ENCODE data around the gene ADAM22. TPM values are rescaled to one million over a fixed set of nuclear protein-coding genes. Genes with fewer than 3 reads are reported as not detected.

The ADAM22 gene
- total and polyA plus RNA-seq, 8 donors = 2.6 to 25.3 (median 17.0) TPM

GRCh38 chr7:88069093-88069492 is 135.0 kb downstream of the ADAM22 start:
- Histone ChIP-seq H3K4me3 (no peak overlapping the region), H3K36me3 (no peaks in the 10 kb centered on the region), H3K27ac (no peak overlapping the region), H3K4me1 (no peaks in the 10 kb centered on the region), H3K9me3 (peaks cover 0 to 3% of the 10 kb centered on the region in 2 donors), H3K27me3 (no peaks in the 10 kb centered on the region)
- no peak for TF ChIP-seq CTCF (IDR thresholded peaks at IDR 0.05)
- no peak for ATAC-seq
- intact Hi-C loops (cut with DNase I) = no loop called here
- DNase-seq = no peak

DNA sequence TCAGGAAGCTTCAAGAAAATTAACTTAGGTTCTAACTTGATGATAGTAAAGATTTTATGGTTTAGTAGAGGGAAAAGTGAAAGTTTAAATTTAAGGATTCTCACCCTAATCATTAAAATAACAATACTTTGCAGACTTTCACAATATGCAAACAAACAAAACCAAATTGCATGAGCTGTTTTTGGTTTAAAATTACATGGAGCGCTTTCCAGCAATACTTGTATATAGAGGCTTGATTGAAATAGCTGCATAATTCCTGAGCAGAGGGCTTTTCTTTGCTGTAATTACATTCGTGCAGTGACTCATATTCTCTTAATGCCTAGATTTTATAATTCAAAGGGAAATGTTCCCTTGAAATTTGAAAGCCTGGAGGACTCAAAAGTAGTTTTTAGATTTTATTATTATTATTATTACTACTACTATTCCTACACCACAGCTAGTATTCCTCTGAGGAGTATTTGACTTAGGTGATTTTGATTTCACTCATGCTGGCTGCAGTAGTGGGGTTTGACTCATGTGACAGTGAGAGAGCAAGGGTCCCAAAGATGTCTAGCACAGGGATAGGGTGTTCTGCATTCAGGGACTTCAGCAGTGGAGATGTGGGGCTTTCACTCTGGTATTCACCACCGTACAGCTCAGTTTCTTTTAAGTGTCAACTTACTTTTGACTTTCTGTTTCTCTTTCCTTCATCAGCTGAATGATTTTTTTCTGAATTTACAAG is 138.1 kb downstream of the ADAM22 start:
- no peak for ATAC-seq
- no peaks in the 10 kb centered on the region for H3K36me3 ChIP-seq
- H3K27ac ChIP-seq = no peak overlapping the region
- DNase-seq = no peak
- no peaks in the 10 kb centered on the region for H3K27me3 ChIP-seq
- peaks cover 0 to 3% of the 10 kb centered on the region in 2 donors for H3K9me3 ChIP-seq
- TF ChIP-seq CTCF (IDR thresholded peaks at IDR 0.05) = no peak
- H3K4me3 ChIP-seq = no peak overlapping the region
- intact Hi-C loops (cut with DNase I) = no loop called here
- H3K4me1 ChIP-seq = no peaks in the 10 kb centered on the region

- no peak for ATAC-seq
- Histone ChIP-seq H3K27ac (no peak overlapping the region), H3K9me3 (peaks cover 0 to 3% of the 10 kb centered on the region in 2 donors), H3K4me3 (no peak overlapping the region), H3K36me3 (no peaks in the 10 kb centered on the region), H3K27me3 (no peaks in the 10 kb centered on the region), H3K4me1 (no peaks in the 10 kb centered on the region)
- TF ChIP-seq CTCF (IDR thresholded peaks at IDR 0.05) = no peak
- intact Hi-C loops (cut with DNase I) = no loop called here
- DNase-seq = no peak
Observed at GRCh38 chr7:88072715-88073055, 138.6 kb downstream of the ADAM22 start.

GRCh38 chr7:88073626-88074025 is 139.6 kb downstream of the ADAM22 start:
- no peaks in the 10 kb centered on the region for H3K4me1 ChIP-seq
- TF ChIP-seq CTCF (IDR thresholded peaks at IDR 0.05) = no peak
- H3K4me3 ChIP-seq = no peak overlapping the region
- no peaks in the 10 kb centered on the region for H3K36me3 ChIP-seq
- intact Hi-C loops (cut with DNase I) = no loop called here
- no peak for ATAC-seq
- no peak for DNase-seq
- peaks cover 0 to 3% of the 10 kb centered on the region in 2 donors for H3K9me3 ChIP-seq
- H3K27me3 ChIP-seq = no peaks in the 10 kb centered on the region
- H3K27ac ChIP-seq = no peak overlapping the region

GRCh38 chr7:88075216-88075615 is 141.2 kb downstream of the ADAM22 start:
- Histone ChIP-seq H3K27ac (no peak overlapping the region), H3K4me1 (no peaks in the 10 kb centered on the region), H3K4me3 (no peak overlapping the region), H3K27me3 (no peaks in the 10 kb centered on the region), H3K9me3 (no peaks in the 10 kb centered on the region), H3K36me3 (no peaks in the 10 kb centered on the region)
- DNase-seq (no peak), ATAC-seq (no peak)
- TF ChIP-seq CTCF (IDR thresholded peaks at IDR 0.05) = no peak
- intact Hi-C loops (cut with DNase I) = no loop called here

All from left lung (tissue), 10 donors.